HEK293 (cell line): ENCODE measurements around the gene RBM39.

ENCODE experiments used
- CTCF ChIA-PET: fragments of 350-600 bp; formaldehyde crosslinking; extraction: SDS; loops from one replicate; lab custom pipeline; 2021; ENCODE audit warnings: antibody characterized with exemption; lab: Yijun Ruan, JAX
- POLR2A ChIA-PET: fragments of 300-600 bp; formaldehyde crosslinking; extraction: SDS; loops from one replicate; lab custom pipeline; 2020; ENCODE audit warnings: antibody characterized with exemption, inconsistent platforms; lab: Yijun Ruan, JAX
- H3K27ac ChIP-seq: fragments of 200-500 bp; sonication (Bioruptor generic); 2 replicates; pipeline ENCODE4 v1.5.1; 2014; ENCODE audit warnings: low read depth, low read length, control low read depth, inconsistent platforms; ENCODE audit errors: extremely low read depth
- H3K36me3 ChIP-seq, 2 experiments: fragments of 200-500 bp in 1 of 2; sonication (Bioruptor generic) in 1 of 2; 1 replicate in 1 of 2; 2 replicates in 1 of 2; pipeline ENCODE4 v1.5.1; 2014 to 2017; ENCODE audit warnings: inconsistent platforms in 2 of 2, low read length in 2 of 2; ENCODE audit not compliant: control insufficient read depth in 2 of 2, insufficient read depth in 1 of 2
- H3K4me1 ChIP-seq: fragments of 200-500 bp; sonication (Bioruptor generic); 2 replicates; pipeline ENCODE4 v1.5.1; 2014; ENCODE audit warnings: mild to moderate bottlenecking, low read length, inconsistent platforms; ENCODE audit not compliant: control insufficient read depth, insufficient read depth
- H3K4me3 ChIP-seq: 2 replicates; pipeline ENCODE4 v1.5.1; 2011; ENCODE audit warnings: low read depth, mild to moderate bottlenecking, control low read depth, low read length, moderate library complexity
- H3K9me3 ChIP-seq: fragments of 200-500 bp; sonication (Bioruptor generic); 2 replicates; pipeline ENCODE4 v1.5.1; 2014; ENCODE audit warnings: low read depth, low read length, inconsistent platforms; ENCODE audit not compliant: control insufficient read depth, insufficient read depth
- HOXA7 ChIP-seq: sonication (generic); formaldehyde crosslinking; IDR thresholded peaks from 2 replicates; pipeline ENCODE4 v1.8.1; 2022; ENCODE audit warnings: missing genetic modification reagents, borderline replicate concordance
- SCRT2 ChIP-seq: fragments of 450-650 bp; formaldehyde crosslinking; IDR thresholded peaks from 2 replicates; pipeline ENCODE4 v1.5.1; 2016; ENCODE audit warnings: missing biosample characterization, missing genetic modification characterization
- WT1 ChIP-seq: fragments of 450-650 bp; formaldehyde crosslinking; IDR thresholded peaks from 2 replicates; pipeline ENCODE4 v1.5.1; 2016; ENCODE audit warnings: missing biosample characterization, missing genetic modification characterization
- ZNF248 ChIP-seq: fragments of 450-650 bp; formaldehyde crosslinking; IDR thresholded peaks from 2 replicates; pipeline ENCODE4 v1.5.1; 2017; ENCODE audit warnings: missing biosample characterization, missing genetic modification characterization
- ZNF274 ChIP-seq, 2 experiments: fragments of 200-500 bp in 1 of 2; fragments of 450-650 bp in 1 of 2; sonication (Bioruptor generic) in 1 of 2; formaldehyde crosslinking in 1 of 2; IDR thresholded peaks; 2 replicates each; pipeline versions ENCODE4 v1.5.1 to v1.6.1; 2014 to 2016; ENCODE audit warnings: borderline replicate concordance in 1 of 2, inconsistent platforms in 1 of 2, low read length in 1 of 2, missing biosample characterization in 1 of 2, missing genetic modification characterization in 1 of 2
- ZNF341 ChIP-seq: fragments of 450-650 bp; formaldehyde crosslinking; IDR thresholded peaks from 2 replicates; pipeline ENCODE4; 2016; ENCODE audit warnings: low read depth, missing biosample characterization, missing genetic modification characterization
- ZNF433 ChIP-seq: fragments of 450-650 bp; formaldehyde crosslinking; IDR thresholded peaks from 2 replicates; pipeline ENCODE4 v1.5.1; 2016; ENCODE audit warnings: missing biosample characterization, missing genetic modification characterization, low read depth
- ZNF514 ChIP-seq: fragments of 450-650 bp; formaldehyde crosslinking; IDR thresholded peaks from 2 replicates; pipeline ENCODE4 v1.5.1; 2016; ENCODE audit warnings: missing biosample characterization, missing genetic modification characterization
- ZNF558 ChIP-seq: fragments of 450-650 bp; formaldehyde crosslinking; IDR thresholded peaks from 2 replicates; pipeline ENCODE4 v1.5.1; 2016; ENCODE audit warnings: missing biosample characterization, missing genetic modification characterization
- ZNF658 ChIP-seq: fragments of 450-650 bp; formaldehyde crosslinking; IDR thresholded peaks from 2 replicates; pipeline ENCODE4; 2016; ENCODE audit warnings: missing biosample characterization, missing genetic modification characterization
- ZNF670 ChIP-seq: fragments of 450-650 bp; formaldehyde crosslinking; IDR thresholded peaks from 2 replicates; pipeline ENCODE4 v1.5.1; 2016; ENCODE audit warnings: missing biosample characterization, missing genetic modification characterization, low read depth
- ZNF777 ChIP-seq: fragments of 450-650 bp; formaldehyde crosslinking; IDR thresholded peaks from 2 replicates; pipeline ENCODE4 v1.5.1; 2017; ENCODE audit warnings: missing biosample characterization, missing genetic modification characterization, borderline replicate concordance
- TF ChIP-seq, protein P1 (sequence below): sonication (generic); formaldehyde crosslinking; IDR thresholded peaks from 2 replicates; pipeline ENCODE4 v1.8.1; 2022; ENCODE audit warnings: mild to moderate bottlenecking, moderate library complexity, missing genetic modification reagents
- TF ChIP-seq, protein P2 (sequence below): fragments of 450-650 bp; formaldehyde crosslinking; IDR thresholded peaks from 2 replicates; pipeline ENCODE4 v1.5.1; 2016; ENCODE audit warnings: missing biosample characterization, missing genetic modification characterization
- TF ChIP-seq, protein P3 (sequence below): fragments of 450-650 bp; formaldehyde crosslinking; conservative IDR thresholded peaks from 2 replicates; pipeline ENCODE4 v1.5.1; 2016; ENCODE audit warnings: low read depth, missing biosample characterization, missing genetic modification characterization
- TF ChIP-seq, protein P4 (sequence below): fragments of 450-650 bp; formaldehyde crosslinking; IDR thresholded peaks from 2 replicates; pipeline ENCODE4 v1.5.1; 2016; ENCODE audit warnings: missing biosample characterization, missing genetic modification characterization
- TF ChIP-seq, protein P5 (sequence below): fragments of 450-650 bp; formaldehyde crosslinking; IDR thresholded peaks from 2 replicates; pipeline ENCODE4; 2016; ENCODE audit warnings: missing biosample characterization, missing genetic modification characterization

Gene RBM39

DNA sequence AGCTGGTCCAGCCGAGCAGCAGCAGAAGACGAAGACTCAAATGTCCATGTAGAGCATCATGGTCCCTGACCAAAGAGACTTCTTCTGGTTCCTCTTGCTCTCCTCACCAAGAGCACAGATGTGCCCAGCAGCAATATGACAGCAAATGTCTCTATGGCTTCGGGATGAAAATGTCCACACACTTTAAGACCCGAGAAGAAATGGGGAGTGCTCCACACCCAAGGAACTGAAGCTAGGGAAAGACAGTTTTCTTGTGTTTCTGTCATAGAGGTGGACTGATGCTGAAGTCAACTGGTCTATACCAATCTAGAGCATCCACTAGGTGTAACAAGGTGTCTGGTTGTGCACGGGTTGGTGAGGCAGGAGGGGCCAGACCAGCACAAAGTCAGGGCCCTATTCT, 72.8 kb downstream of the RBM39 start:
- ChIA-PET CTCF (no interaction called here), POLR2A (interaction anchor here (0.6 kb wide), 1 partner anchor 364 kb away, joined by 3 read pairs; no protein-coding TSS in a partner anchor)
- no peak for TF ChIP-seq HOXA7 (CRISPR knock-in tag)
- TF ChIP-seq, protein P1, sequence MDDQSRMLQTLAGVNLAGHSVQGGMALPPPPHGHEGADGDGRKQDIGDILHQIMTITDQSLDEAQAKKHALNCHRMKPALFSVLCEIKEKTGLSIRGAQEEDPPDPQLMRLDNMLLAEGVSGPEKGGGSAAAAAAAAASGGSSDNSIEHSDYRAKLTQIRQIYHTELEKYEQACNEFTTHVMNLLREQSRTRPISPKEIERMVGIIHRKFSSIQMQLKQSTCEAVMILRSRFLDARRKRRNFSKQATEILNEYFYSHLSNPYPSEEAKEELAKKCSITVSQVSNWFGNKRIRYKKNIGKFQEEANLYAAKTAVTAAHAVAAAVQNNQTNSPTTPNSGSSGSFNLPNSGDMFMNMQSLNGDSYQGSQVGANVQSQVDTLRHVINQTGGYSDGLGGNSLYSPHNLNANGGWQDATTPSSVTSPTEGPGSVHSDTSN = no peak
- no peak for TF ChIP-seq ZNF248 (tag by site-specific recombination)
- TF ChIP-seq ZNF341 = no peak
- TF ChIP-seq ZNF514 (tag by site-specific recombination) = no peak
- TF ChIP-seq, protein P2, sequence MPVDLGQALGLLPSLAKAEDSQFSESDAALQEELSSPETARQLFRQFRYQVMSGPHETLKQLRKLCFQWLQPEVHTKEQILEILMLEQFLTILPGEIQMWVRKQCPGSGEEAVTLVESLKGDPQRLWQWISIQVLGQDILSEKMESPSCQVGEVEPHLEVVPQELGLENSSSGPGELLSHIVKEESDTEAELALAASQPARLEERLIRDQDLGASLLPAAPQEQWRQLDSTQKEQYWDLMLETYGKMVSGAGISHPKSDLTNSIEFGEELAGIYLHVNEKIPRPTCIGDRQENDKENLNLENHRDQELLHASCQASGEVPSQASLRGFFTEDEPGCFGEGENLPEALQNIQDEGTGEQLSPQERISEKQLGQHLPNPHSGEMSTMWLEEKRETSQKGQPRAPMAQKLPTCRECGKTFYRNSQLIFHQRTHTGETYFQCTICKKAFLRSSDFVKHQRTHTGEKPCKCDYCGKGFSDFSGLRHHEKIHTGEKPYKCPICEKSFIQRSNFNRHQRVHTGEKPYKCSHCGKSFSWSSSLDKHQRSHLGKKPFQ (tag by site-specific recombination) = no peak
- TF ChIP-seq, protein P3, sequence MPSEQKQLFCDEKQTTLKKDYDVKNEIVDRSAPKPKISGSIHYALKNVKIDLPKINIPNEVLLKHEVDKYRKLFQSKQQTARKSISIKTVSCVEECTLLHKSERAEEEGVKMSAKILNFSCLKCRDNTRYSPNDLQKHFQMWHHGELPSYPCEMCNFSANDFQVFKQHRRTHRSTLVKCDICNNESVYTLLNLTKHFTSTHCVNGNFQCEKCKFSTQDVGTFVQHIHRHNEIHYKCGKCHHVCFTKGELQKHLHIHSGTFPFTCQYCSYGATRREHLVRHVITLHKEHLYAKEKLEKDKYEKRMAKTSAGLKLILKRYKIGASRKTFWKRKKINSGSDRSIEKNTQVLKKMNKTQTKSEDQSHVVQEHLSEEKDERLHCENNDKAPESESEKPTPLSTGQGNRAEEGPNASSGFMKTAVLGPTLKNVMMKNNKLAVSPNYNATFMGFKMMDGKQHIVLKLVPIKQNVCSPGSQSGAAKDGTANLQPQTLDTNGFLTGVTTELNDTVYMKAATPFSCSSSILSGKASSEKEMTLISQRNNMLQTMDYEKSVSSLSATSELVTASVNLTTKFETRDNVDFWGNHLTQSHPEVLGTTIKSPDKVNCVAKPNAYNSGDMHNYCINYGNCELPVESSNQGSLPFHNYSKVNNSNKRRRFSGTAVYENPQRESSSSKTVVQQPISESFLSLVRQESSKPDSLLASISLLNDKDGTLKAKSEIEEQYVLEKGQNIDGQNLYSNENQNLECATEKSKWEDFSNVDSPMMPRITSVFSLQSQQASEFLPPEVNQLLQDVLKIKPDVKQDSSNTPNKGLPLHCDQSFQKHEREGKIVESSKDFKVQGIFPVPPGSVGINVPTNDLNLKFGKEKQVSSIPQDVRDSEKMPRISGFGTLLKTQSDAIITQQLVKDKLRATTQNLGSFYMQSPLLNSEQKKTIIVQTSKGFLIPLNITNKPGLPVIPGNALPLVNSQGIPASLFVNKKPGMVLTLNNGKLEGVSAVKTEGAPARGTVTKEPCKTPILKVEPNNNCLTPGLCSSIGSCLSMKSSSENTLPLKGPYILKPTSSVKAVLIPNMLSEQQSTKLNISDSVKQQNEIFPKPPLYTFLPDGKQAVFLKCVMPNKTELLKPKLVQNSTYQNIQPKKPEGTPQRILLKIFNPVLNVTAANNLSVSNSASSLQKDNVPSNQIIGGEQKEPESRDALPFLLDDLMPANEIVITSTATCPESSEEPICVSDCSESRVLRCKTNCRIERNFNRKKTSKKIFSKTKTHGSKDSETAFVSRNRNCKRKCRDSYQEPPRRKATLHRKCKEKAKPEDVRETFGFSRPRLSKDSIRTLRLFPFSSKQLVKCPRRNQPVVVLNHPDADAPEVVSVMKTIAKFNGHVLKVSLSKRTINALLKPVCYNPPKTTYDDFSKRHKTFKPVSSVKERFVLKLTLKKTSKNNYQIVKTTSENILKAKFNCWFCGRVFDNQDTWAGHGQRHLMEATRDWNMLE (tag by site-specific recombination) = no peak
- TF ChIP-seq, protein P4, sequence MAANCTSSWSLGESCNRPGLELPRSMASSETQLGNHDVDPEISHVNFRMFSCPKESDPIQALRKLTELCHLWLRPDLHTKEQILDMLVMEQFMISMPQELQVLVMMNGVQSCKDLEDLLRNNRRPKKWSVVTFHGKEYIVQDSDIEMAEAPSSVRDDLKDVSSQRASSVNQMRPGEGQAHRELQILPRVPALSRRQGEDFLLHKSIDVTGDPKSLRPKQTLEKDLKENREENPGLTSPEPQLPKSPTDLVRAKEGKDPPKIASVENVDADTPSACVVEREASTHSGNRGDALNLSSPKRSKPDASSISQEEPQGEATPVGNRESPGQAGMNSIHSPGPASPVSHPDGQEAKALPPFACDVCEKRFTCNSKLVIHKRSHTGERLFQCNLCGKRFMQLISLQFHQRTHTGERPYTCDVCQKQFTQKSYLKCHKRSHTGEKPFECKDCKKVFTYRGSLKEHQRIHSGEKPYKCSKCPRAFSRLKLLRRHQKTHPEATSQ = no peak
- TF ChIP-seq ZNF558 (tag by site-specific recombination) = no peak
- no peak for TF ChIP-seq ZNF274 (IDR thresholded peaks at IDR 0.05; ENCODE audit: low read length)
- no peak for TF ChIP-seq ZNF274 (tag by site-specific recombination; IDR thresholded peaks at IDR 0.05; ENCODE audit: borderline replicate concordance)
- TF ChIP-seq ZNF433 (tag by site-specific recombination) = no peak
- no peak for TF ChIP-seq SCRT2
- TF ChIP-seq, protein P5, sequence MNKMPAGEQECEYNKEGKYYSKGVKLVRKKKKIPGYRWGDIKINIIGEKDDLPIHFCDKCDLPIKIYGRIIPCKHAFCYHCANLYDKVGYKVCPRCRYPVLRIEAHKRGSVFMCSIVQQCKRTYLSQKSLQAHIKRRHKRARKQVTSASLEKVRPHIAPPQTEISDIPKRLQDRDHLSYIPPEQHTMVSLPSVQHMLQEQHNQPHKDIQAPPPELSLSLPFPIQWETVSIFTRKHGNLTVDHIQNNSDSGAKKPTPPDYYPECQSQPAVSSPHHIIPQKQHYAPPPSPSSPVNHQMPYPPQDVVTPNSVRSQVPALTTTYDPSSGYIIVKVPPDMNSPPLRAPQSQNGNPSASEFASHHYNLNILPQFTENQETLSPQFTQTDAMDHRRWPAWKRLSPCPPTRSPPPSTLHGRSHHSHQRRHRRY = no peak
- TF ChIP-seq ZNF670 (tag by site-specific recombination) = no peak
- no peak for TF ChIP-seq WT1 (tag by site-specific recombination)
- no peak for TF ChIP-seq ZNF777 (tag by site-specific recombination)
- TF ChIP-seq ZNF658 (tag by site-specific recombination) = no peak
- Histone ChIP-seq H3K27ac (no peak overlapping the region), H3K36me3 (peaks cover 14 to 53% of the 10 kb centered on the region in 2 experiments), H3K9me3 (no peaks in the 10 kb centered on the region), H3K4me3 (no peak overlapping the region), H3K4me1 (no peaks in the 10 kb centered on the region)
